Adrenal gland (tissue), 12 donors: ENCODE measurements around the gene C1QB. TPM values are rescaled to one million over a fixed set of nuclear protein-coding genes. Genes with fewer than 3 reads are reported as not detected.

Source experiments
- DNase-seq, 7 donors: peaks; one replicate each; pipeline ENCODE4 v3.0.0-alpha.2; 2019 to 2020
- H3K27ac ChIP-seq, 5 donors: fragments of 200-600 bp; sonication (generic) in 4 of 5; 1 replicate in 3 of 5; 2 replicates in 2 of 5; pipeline versions ENCODE4 v1.5.1 to v1.8.0; 2016 to 2020; ENCODE audit warnings: mild to moderate bottlenecking in 1 of 5
- H3K27me3 ChIP-seq: fragments of 200-600 bp; 2 replicates; pipeline ENCODE4 v1.8.0; 2021
- H3K36me3 ChIP-seq, 2 donors: fragments of 200-600 bp; replicated peaks in 1 of 2; 1 replicate in 1 of 2; 2 replicates in 1 of 2; pipeline versions ENCODE4 v1.5.1 to v1.8.0; 2018 to 2022
- H3K4me1 ChIP-seq, 2 donors: fragments of 200-600 bp; replicated peaks in 1 of 2; 1 replicate in 1 of 2; 2 replicates in 1 of 2; pipeline versions ENCODE4 v1.5.1 to v1.8.0; 2018 to 2021
- H3K4me3 ChIP-seq, 4 donors: fragments of 200-600 bp; sonication (generic) in 3 of 4; one replicate each; pipeline ENCODE4 v1.5.1; 2016 to 2018
- H3K9me3 ChIP-seq, 3 donors: fragments of 200-600 bp; sonication (generic) in 1 of 3; replicated peaks in 1 of 3; 1 replicate in 2 of 3; 2 replicates in 1 of 3; pipeline versions ENCODE4 v1.5.1 to v1.8.0; 2016 to 2021
- CTCF ChIP-seq, 6 experiments: fragments of 450-650 bp in 4 of 6; fragments of 200-600 bp in 2 of 6; sonication (generic) in 1 of 6; IDR thresholded peaks; 1 replicate in 5 of 6; 2 replicates in 1 of 6; pipeline versions ENCODE4 v1.5.1 to v1.8.0; 2016 to 2021; ENCODE audit warnings: antibody characterized with exemption in 6 of 6, mild to moderate bottlenecking in 2 of 6, moderate library complexity in 1 of 6
- POLR2A ChIP-seq, 2 donors: fragments of 450-650 bp; IDR thresholded peaks; one replicate each; pipeline ENCODE4 v1.6.1; 2017; ENCODE audit warnings: antibody characterized with exemption in 2 of 2, mild to moderate bottlenecking in 2 of 2, moderate library complexity in 1 of 2
- WGBS, 4 donors: extraction: QIAGEN DNeasy Blood & Tissue Kit in 2 of 4; methylation state at CpG; one replicate each; pipeline versions ENCODE4 v1.1.5 to v1.1.7; 2013 to 2017; 5-methylcytosine and 5-hydroxymethylcytosine counted together
- intact Hi-C, 2 donors: fragments of 100-400 bp; cut with DNase I; formaldehyde crosslinking; loops; one replicate each; pipeline versions ENCODE4 v1.14.1 to v1.15.0; 2022 to 2023
- microRNA-seq, 3 donors: library from miRNA; unstranded; fragments of <30 nt; microRNA quantifications; one replicate each; pipeline ENCODE4, GENCODE V29; 2017 to 2020
- polyA plus RNA-seq, 3 donors: library from polyadenylated mRNA; stranded (reverse); fragments of 200-250 nt in 2 of 3; fragments of 350-450 nt in 1 of 3; fragmentation: Illumina TruSeq in 1 of 3; extraction: RNeasy Lipid Tissue Mini Kit (QIAGEN cat#74804) in 1 of 3; gene quantifications; one replicate each; pipeline ENCODE4 v1.2.3, GENCODE V29; 2013 to 2014
- small RNA-seq, 2 donors: library from RNA; depleted of rRNA; stranded (forward); fragments of <200 nt; gene quantifications; one replicate each; pipeline ENCODE3, GENCODE V24; 2016
- total RNA-seq, 9 donors: library from RNA; depleted of rRNA in 4 of 9; stranded (reverse); fragments of >200 nt in 4 of 9; fragments of 120-200 nt in 1 of 9; fragmentation: NEBNext Ultra II Directional in 1 of 9; extraction: Animal tissue kit (Norgen Biotek cat#: 25700) in 1 of 9; gene quantifications; one replicate each; pipeline versions ENCODE4 v1.1.0 to v1.2.4, GENCODE V29; 2013 to 2023
- donor health status: healthy with polysubstance abuse.
- donor health status: Bipolar disorder and iron deficiency.
- donor health status: DM: yes; HTN: yes; CAD: no.
- donor health status: DM: no; HTN: no; CAD: no.
- donor health status: DM: no; HTN: no; CAD: no.
- donor health status: DM: yes; HTN: yes; CAD: no.

Gene C1QB
- total and polyA plus RNA-seq, 12 donors = 55.5 to 1,914 (median 529) TPM

DNA sequence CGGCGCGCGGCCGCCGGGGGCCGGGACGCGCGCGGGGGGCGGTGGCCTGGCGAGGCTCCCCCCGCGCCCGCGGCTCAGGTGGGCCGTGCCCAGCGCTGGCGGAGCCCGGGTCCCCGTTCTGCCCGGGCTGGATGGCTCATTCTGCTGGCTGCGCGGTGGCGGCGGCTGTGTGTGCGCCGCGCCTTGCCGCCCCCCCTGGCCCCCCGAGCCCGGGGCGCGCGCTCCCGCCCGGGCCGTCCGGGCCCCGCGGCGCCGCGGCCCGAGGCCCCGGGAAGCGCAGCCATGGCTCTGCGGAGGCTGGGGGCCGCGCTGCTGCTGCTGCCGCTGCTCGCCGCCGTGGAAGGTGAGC is 57.6 kb downstream of the C1QB start, which contains the start of gene EPHB2:
Gene EPHB2, plus strand, starts transcription at position 139 of the 349 bp plus-strand sequence. Its CDS starts 144 bp downstream, at position 283.
- Histone ChIP-seq H3K27me3 (no peaks in the 10 kb centered on the region), H3K4me1 (peaks cover 3 to 12% of the 10 kb centered on the region in 2 donors), H3K27ac (peak within 1 kb of the TSS in 1 of 5 donors; percentile 83), H3K4me3 (peak within 1 kb of the TSS in 1 of 4 donors; percentile 60), H3K36me3 (no peaks in the 10 kb centered on the region), H3K9me3 (no peaks in the 10 kb centered on the region)
- peak in 6 of 7 donors; percentile 40 to 69 (median 56) for DNase-seq
- WGBS, 4 donors = 0 to 1% methylated on average over 47 to 54 of the region's 55 CpGs; no CpG with 5 or more reads in 2 of the 4 donors
- no peak for TF ChIP-seq CTCF (IDR thresholded peaks at IDR 0.05)
- TF ChIP-seq POLR2A (IDR thresholded peaks at IDR 0.05) = peak in 1 of 2 donors; percentile 37
- intact Hi-C loops = loop anchor here in 1 of 2 donors (5.0 kb wide), 1 partner anchor 177 kb away; no protein-coding TSS in a partner anchor

DNA sequence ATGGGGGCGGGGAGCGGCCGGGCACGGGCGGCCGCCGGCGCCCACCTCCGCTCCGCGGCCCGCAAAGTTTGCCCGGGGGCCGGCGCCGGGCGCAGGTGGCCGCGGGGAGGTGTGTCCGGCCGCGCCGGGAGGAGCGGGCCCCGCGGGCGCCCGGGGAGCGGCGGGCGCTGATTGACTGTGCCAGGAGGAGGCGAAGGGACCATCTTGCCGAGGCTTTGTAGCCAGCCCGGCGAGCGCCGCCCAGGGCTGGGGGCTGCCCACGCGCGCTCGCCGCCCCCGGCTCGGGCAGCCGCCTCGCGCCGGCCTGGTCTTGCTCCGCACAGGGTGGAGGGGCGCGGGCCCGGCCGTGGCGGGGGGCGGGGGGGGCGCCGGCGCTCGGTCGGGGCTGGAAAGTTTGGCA is 58.0 kb downstream of the C1QB start:
- Histone ChIP-seq H3K4me1 (peaks cover 3 to 12% of the 10 kb centered on the region in 2 donors), H3K27ac (no peak overlapping the region), H3K36me3 (no peaks in the 10 kb centered on the region), H3K9me3 (no peaks in the 10 kb centered on the region), H3K4me3 (peak overlapping the region in 1 of 4 donors; percentile 60), H3K27me3 (no peaks in the 10 kb centered on the region)
- no peak for DNase-seq
- no peak for TF ChIP-seq POLR2A (IDR thresholded peaks at IDR 0.05)
- TF ChIP-seq CTCF (IDR thresholded peaks at IDR 0.05) = no peak
- intact Hi-C loops = loop anchor here in 1 of 2 donors (5.0 kb wide), 1 partner anchor 176 kb away; no protein-coding TSS in a partner anchor
- WGBS, 4 donors = 0 to 3% (median 1%) methylated on average over 12 to 60 of the region's 60 CpGs

Small RNAs within 50 kb of the gene (microRNA-seq; reads per million reads assigned to microRNA genes)
- gene MIR6127 = 0 reads per million in 3 donors

Small RNAs within 50 kb of the gene (small RNA-seq; reads per million reads assigned to genes)
- 0 reads per million in 2 donors for gene MIR6127

Other genes starting within 250 kb of the C1QB start
- gene ZBTB40, start 201.4 kb upstream of the C1QB start, total RNA-seq = 10 to 100 TPM; 18.4 to 45.7 (median 30.8) TPM
- gene ZBTB40, start 201.4 kb upstream of the C1QB start, polyA plus RNA-seq = 10 to 100 TPM; 17.1 to 22.4 (median 20.5) TPM
- 1 to 10 TPM in 3 of 9 donors, under 1 TPM in 4, not detected in 2; 0.11 to 6.3 (median 0.61) TPM for gene EPHA8, start 89.7 kb upstream of the C1QB start, total RNA-seq
- gene EPHA8, start 89.7 kb upstream of the C1QB start, polyA plus RNA-seq = 10 to 100 TPM in 1 of 3 donors, 1 to 10 TPM in 2; 1.7 to 10.1 (median 2.9) TPM
- 100 to 1,000 TPM in 8 of 9 donors, 10 to 100 TPM in 1; 47.5 to 953 (median 561) TPM for gene C1QA, start 16.6 kb upstream of the C1QB start, total RNA-seq
- gene C1QA, start 16.6 kb upstream of the C1QB start, polyA plus RNA-seq = 100 to 1,000 TPM in 2 of 3 donors, 10 to 100 TPM in 1; 78.1 to 185 (median 125) TPM
- gene C1QC, start 9.6 kb upstream of the C1QB start, total RNA-seq = 1,000 to 10,000 TPM in 1 of 9 donors, 100 to 1,000 TPM in 7, 10 to 100 TPM in 1; 24.1 to 1,409 (median 636) TPM
- gene C1QC, start 9.6 kb upstream of the C1QB start, polyA plus RNA-seq = 100 to 1,000 TPM in 2 of 3 donors, 10 to 100 TPM in 1; 71.7 to 114 (median 102) TPM
- gene EPHB2, start 57.6 kb downstream of the C1QB start, total RNA-seq = 10 to 100 TPM in 1 of 9 donors, 1 to 10 TPM in 8; 1.9 to 10.3 (median 6.2) TPM
- 1 to 10 TPM in 1 of 3 donors, under 1 TPM in 2; 0.67 to 1.3 (median 0.84) TPM for gene EPHB2, start 57.6 kb downstream of the C1QB start, polyA plus RNA-seq